HEK293 (cell line): ENCODE measurements around the gene SP6.

ENCODE experiments used
- CTCF ChIA-PET: fragments of 350-600 bp; formaldehyde crosslinking; extraction: SDS; loops from one replicate; lab custom pipeline; 2021; ENCODE audit warnings: antibody characterized with exemption; lab: Yijun Ruan, JAX
- POLR2A ChIA-PET: fragments of 300-600 bp; formaldehyde crosslinking; extraction: SDS; loops from one replicate; lab custom pipeline; 2020; ENCODE audit warnings: antibody characterized with exemption, inconsistent platforms; lab: Yijun Ruan, JAX
- H3K27ac ChIP-seq: fragments of 200-500 bp; sonication (Bioruptor generic); 2 replicates; pipeline ENCODE4 v1.5.1; 2014; ENCODE audit warnings: low read depth, low read length, control low read depth, inconsistent platforms; ENCODE audit errors: extremely low read depth
- H3K36me3 ChIP-seq, 2 experiments: fragments of 200-500 bp in 1 of 2; sonication (Bioruptor generic) in 1 of 2; 1 replicate in 1 of 2; 2 replicates in 1 of 2; pipeline ENCODE4 v1.5.1; 2014 to 2017; ENCODE audit warnings: inconsistent platforms in 2 of 2, low read length in 2 of 2; ENCODE audit not compliant: control insufficient read depth in 2 of 2, insufficient read depth in 1 of 2
- H3K4me1 ChIP-seq: fragments of 200-500 bp; sonication (Bioruptor generic); 2 replicates; pipeline ENCODE4 v1.5.1; 2014; ENCODE audit warnings: mild to moderate bottlenecking, low read length, inconsistent platforms; ENCODE audit not compliant: control insufficient read depth, insufficient read depth
- H3K4me3 ChIP-seq: 2 replicates; pipeline ENCODE4 v1.5.1; 2011; ENCODE audit warnings: low read depth, mild to moderate bottlenecking, control low read depth, low read length, moderate library complexity
- H3K9me3 ChIP-seq: fragments of 200-500 bp; sonication (Bioruptor generic); 2 replicates; pipeline ENCODE4 v1.5.1; 2014; ENCODE audit warnings: low read depth, low read length, inconsistent platforms; ENCODE audit not compliant: control insufficient read depth, insufficient read depth
- FEZF1 ChIP-seq: fragments of 450-650 bp; formaldehyde crosslinking; IDR thresholded peaks from 2 replicates; pipeline ENCODE4 v1.5.1; 2016; ENCODE audit warnings: missing biosample characterization, missing genetic modification characterization
- HOXD13 ChIP-seq: sonication (generic); formaldehyde crosslinking; IDR thresholded peaks from 2 replicates; pipeline ENCODE4 v1.8.0; 2022; ENCODE audit warnings: missing genetic modification reagents, borderline replicate concordance
- PATZ1 ChIP-seq: fragments of 450-650 bp; formaldehyde crosslinking; IDR thresholded peaks from 2 replicates; pipeline ENCODE4 v1.5.1; 2016; ENCODE audit warnings: missing biosample characterization, missing genetic modification characterization
- ZBTB17 ChIP-seq: fragments of 450-650 bp; formaldehyde crosslinking; IDR thresholded peaks from 2 replicates; pipeline ENCODE4 v1.5.1; 2016; ENCODE audit warnings: missing biosample characterization, missing genetic modification characterization
- ZBTB8A ChIP-seq: fragments of 450-650 bp; formaldehyde crosslinking; IDR thresholded peaks from 2 replicates; pipeline ENCODE4 v1.5.1; 2016; ENCODE audit warnings: missing biosample characterization, missing genetic modification characterization
- ZFHX2 ChIP-seq: fragments of 450-650 bp; formaldehyde crosslinking; conservative IDR thresholded peaks from 2 replicates; pipeline ENCODE4 v1.5.1; 2016; ENCODE audit warnings: missing biosample characterization, missing genetic modification characterization
- ZNF121 ChIP-seq: fragments of 450-650 bp; formaldehyde crosslinking; IDR thresholded peaks from 2 replicates; pipeline ENCODE4 v1.5.1; 2016; ENCODE audit warnings: missing biosample characterization, missing genetic modification characterization
- ZNF155 ChIP-seq: fragments of 450-650 bp; formaldehyde crosslinking; IDR thresholded peaks from 2 replicates; pipeline ENCODE4 v1.5.1; 2016; ENCODE audit warnings: missing biosample characterization, missing genetic modification characterization
- ZNF184 ChIP-seq: fragments of 450-650 bp; IDR thresholded peaks from 2 replicates; pipeline ENCODE4 v1.5.1; 2018; ENCODE audit warnings: missing biosample characterization, mild to moderate bottlenecking, missing genetic modification characterization
- ZNF24 ChIP-seq: fragments of 450-650 bp; formaldehyde crosslinking; IDR thresholded peaks from 2 replicates; pipeline ENCODE4 v1.5.1; 2016; ENCODE audit warnings: missing biosample characterization, missing genetic modification characterization
- ZNF48 ChIP-seq: fragments of 450-650 bp; formaldehyde crosslinking; IDR thresholded peaks from 2 replicates; pipeline ENCODE4 v1.5.1; 2016; ENCODE audit warnings: missing biosample characterization, missing genetic modification characterization
- ZNF658 ChIP-seq: fragments of 450-650 bp; formaldehyde crosslinking; IDR thresholded peaks from 2 replicates; pipeline ENCODE4; 2016; ENCODE audit warnings: missing biosample characterization, missing genetic modification characterization
- ZNF791 ChIP-seq: fragments of 450-650 bp; formaldehyde crosslinking; IDR thresholded peaks from 2 replicates; pipeline ENCODE4 v1.5.1; 2016; ENCODE audit warnings: missing biosample characterization, missing genetic modification characterization
- ZNF792 ChIP-seq: fragments of 450-650 bp; formaldehyde crosslinking; IDR thresholded peaks from 2 replicates; pipeline ENCODE4 v1.5.1; 2016; ENCODE audit warnings: missing biosample characterization, missing genetic modification characterization
- ZNF830 ChIP-seq: fragments of 450-650 bp; IDR thresholded peaks from 2 replicates; pipeline ENCODE4 v1.5.0; 2018; ENCODE audit warnings: missing biosample characterization, missing genetic modification characterization, low read depth, mild to moderate bottlenecking, moderate library complexity
- TF ChIP-seq, protein P1 (sequence below): fragments of 450-650 bp; formaldehyde crosslinking; IDR thresholded peaks from 2 replicates; pipeline ENCODE4 v1.5.1; 2016; ENCODE audit warnings: missing biosample characterization, missing genetic modification characterization

Gene SP6

GRCh38 chr17:47882247-47882646, 31.3 kb upstream of the SP6 start (continued):
- 0 out of 2 replicates have a peak, but pooled peaks have one; percentile 19 for TF ChIP-seq ZBTB8A (tag by site-specific recombination)

DNA sequence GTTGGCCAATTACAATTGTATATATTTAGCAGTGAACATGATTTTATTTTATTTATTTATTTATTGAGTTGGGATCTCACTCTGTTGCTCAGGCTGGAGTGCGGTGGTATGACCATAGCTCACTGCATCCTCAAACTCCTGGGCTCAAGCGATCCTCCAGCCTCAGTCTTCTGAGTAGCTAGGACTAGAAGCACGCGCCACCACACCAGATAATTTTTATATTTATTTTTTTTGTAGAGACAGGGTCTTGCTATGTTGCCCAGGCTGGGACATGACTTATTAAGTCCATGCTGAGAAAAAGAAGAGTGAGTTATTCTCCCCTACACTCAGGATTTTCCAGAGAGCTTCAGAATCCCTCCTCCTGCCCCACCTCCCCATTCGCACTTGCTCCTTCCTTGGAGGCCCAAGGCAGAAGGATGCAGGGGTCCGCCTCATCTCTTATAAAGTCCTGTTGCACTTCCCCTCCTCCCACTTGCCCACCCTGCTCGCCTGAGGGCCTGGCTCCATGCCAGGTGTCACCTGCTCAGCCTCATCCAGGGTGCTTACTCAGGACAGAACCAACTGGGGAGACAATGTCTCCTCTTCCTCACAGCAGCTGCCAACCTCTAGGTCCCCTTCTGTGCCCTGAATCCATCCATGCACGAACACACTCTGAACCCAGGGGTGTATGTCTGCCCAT, 29.0 kb upstream of the SP6 start:
- no peak overlapping the region for H3K27ac ChIP-seq
- CTCF ChIA-PET: interaction anchor here (0.7 to 18.5 kb wide), 4 partner anchors 10 to 65 kb away, joined by 3 to 837 read pairs (median 19); partner anchors contain the start of genes SCRN2 and SP6
- TF ChIP-seq ZNF658 (tag by site-specific recombination) (no peak), ZNF184 (tag by site-specific recombination) (no peak), ZNF121 (tag by site-specific recombination) (peak; percentile 99), ZNF792 (tag by site-specific recombination) (no peak)
- TF ChIP-seq, all 188 proteins: peak for 1
- POLR2A ChIA-PET: interaction anchor here (0.5 to 1.2 kb wide), 2 partner anchors 16 to 1070 kb away, joined by 3 read pairs; partner anchors contain the start of gene SP2
- no peaks in the 10 kb centered on the region for H3K9me3 ChIP-seq
- H3K36me3 ChIP-seq: no peaks in the 10 kb centered on the region
- H3K4me3 ChIP-seq: no peak overlapping the region
- peaks cover 6% of the 10 kb centered on the region for H3K4me1 ChIP-seq

- peak; percentile 10; the same call in 1 of the 2 replicates for TF ChIP-seq ZBTB17 (tag by site-specific recombination)
- TF ChIP-seq, protein P1, sequence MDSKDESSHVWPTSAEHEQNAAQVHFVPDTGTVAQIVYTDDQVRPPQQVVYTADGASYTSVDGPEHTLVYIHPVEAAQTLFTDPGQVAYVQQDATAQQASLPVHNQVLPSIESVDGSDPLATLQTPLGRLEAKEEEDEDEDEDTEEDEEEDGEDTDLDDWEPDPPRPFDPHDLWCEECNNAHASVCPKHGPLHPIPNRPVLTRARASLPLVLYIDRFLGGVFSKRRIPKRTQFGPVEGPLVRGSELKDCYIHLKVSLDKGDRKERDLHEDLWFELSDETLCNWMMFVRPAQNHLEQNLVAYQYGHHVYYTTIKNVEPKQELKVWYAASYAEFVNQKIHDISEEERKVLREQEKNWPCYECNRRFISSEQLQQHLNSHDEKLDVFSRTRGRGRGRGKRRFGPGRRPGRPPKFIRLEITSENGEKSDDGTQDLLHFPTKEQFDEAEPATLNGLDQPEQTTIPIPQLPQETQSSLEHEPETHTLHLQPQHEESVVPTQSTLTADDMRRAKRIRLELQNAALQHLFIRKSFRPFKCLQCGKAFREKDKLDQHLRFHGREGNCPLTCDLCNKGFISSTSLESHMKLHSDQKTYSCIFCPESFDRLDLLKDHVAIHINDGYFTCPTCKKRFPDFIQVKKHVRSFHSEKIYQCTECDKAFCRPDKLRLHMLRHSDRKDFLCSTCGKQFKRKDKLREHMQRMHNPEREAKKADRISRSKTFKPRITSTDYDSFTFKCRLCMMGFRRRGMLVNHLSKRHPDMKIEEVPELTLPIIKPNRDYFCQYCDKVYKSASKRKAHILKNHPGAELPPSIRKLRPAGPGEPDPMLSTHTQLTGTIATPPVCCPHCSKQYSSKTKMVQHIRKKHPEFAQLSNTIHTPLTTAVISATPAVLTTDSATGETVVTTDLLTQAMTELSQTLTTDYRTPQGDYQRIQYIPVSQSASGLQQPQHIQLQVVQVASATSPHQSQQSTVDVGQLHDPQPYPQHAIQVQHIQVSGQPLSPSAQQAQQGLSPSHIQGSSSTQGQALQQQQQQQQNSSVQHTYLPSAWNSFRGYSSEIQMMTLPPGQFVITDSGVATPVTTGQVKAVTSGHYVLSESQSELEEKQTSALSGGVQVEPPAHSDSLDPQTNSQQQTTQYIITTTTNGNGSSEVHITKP (tag by site-specific recombination): peak; percentile 78
- TF ChIP-seq ZNF791 (tag by site-specific recombination): no peak
- TF ChIP-seq ZFHX2: peak; percentile 24; the same call in 1 of the 2 replicates
- TF ChIP-seq ZNF48 (tag by site-specific recombination): no peak
- Histone ChIP-seq H3K27ac (no peak overlapping the region), H3K36me3 (no peaks in the 10 kb centered on the region), H3K4me3 (no peak overlapping the region), H3K4me1 (peaks cover 2% of the 10 kb centered on the region), H3K9me3 (no peaks in the 10 kb centered on the region)
- CTCF ChIA-PET: interaction anchor here (0.9 to 18.5 kb wide), 3 partner anchors 11 to 66 kb away, joined by 3 to 837 read pairs (median 35); partner anchors contain the start of genes SCRN2 and SP6
- POLR2A ChIA-PET: interaction anchor here (1.2 kb wide), 1 partner anchor 17 kb away, joined by 3 read pairs; the partner anchor contains the start of gene SP2
Observed at GRCh38 chr17:47879028-47879585, 28.1 kb upstream of the SP6 start.

DNA sequence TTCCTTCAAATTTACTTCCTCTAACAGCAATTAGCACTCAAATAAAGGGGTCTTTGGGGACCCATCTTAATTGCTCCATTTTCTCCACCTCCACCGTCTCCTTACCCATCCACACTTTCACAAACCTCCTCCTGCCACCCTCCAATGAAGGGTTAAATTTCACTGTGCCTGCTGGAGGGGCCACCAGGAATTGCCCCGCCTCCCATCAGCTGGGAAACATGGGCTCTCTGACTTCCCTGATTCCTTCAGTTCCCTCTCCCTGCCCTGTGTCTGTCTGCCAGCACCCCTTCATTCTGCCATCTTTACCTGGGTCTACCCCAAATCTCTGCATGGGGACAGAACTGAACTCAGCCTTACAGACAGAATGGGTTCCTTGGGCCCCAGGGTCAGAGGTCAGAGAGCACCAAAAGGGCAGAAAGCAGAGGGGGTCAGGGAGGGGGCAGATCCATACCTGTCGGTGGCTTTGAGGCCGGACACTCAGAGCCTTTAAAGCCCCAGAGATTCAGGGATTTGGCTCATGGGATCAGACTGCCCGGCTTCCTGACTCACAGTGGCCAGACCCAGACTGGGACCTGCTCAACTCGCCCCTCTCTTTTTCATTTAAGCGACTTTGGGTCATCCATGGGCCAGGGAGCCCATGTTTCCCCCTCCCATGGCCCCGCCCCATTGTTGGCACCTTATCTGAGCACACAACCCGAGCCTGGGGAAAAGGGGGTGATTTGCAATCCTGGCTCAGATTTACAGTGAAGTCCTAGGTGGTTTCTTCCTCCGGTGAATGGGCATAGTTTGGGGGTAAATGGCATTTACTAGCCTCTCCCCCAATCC, 27.5 kb upstream of the SP6 start:
- ChIA-PET POLR2A (no interaction called here), CTCF (interaction anchor here (0.6 to 18.5 kb wide), 3 partner anchors 12 to 415 kb away, joined by 4 to 837 read pairs (median 35); partner anchors contain the start of genes SCRN2 and SP6)
- Histone ChIP-seq H3K4me1 (no peaks in the 10 kb centered on the region; the same call in 1 of the 2 replicates), H3K36me3 (no peaks in the 10 kb centered on the region), H3K9me3 (no peaks in the 10 kb centered on the region), H3K4me3 (no peak overlapping the region), H3K27ac (no peak overlapping the region)
- no peak for TF ChIP-seq ZNF24 (tag by site-specific recombination)
- no peak for TF ChIP-seq ZNF155 (tag by site-specific recombination)
- TF ChIP-seq HOXD13 (CRISPR knock-in tag): no peak
- TF ChIP-seq ZNF830 (tag by site-specific recombination): no peak
- no peak for TF ChIP-seq FEZF1 (tag by site-specific recombination)
- TF ChIP-seq, protein P1 (tag by site-specific recombination): peak; percentile 55; the same call in 1 of the 2 replicates
- no peak for TF ChIP-seq PATZ1 (tag by site-specific recombination)
